ENCODE results near the gene HYDIN.

Gene HYDIN

GRCh38 chr16:71230122-71230845, at the start of gene HYDIN:
Gene HYDIN, minus strand, starts transcription at chr16:71230722. Its CDS starts 43,827 bp downstream, at chr16:71186895.
- DNase-seq, result peak in 52 of 56 donors; percentile 11 to 77 (median 51)

GRCh38 chr16:71276589-71277334, 46.2 kb upstream of the HYDIN start:
- DNase-seq, result no peak

GRCh38 chr16:71273384-71273783, 42.9 kb upstream of the HYDIN start:
- no peak for DNase-seq

- no peak for DNase-seq
Measured at GRCh38 chr16:71264299-71264698, 33.8 kb upstream of the HYDIN start.

- DNase-seq, result no peak
Measured at GRCh38 chr16:71263582-71263981, 33.1 kb upstream of the HYDIN start.

- no peak for DNase-seq
Measured at GRCh38 chr16:71262391-71262790, 31.9 kb upstream of the HYDIN start.

GRCh38 chr16:71260995-71261394, 30.5 kb upstream of the HYDIN start:
- DNase-seq, result no peak

- no peak for DNase-seq
Measured at GRCh38 chr16:71259086-71259485, 28.6 kb upstream of the HYDIN start.

GRCh38 chr16:71258372-71258771, 27.9 kb upstream of the HYDIN start:
- DNase-seq, result peak in 1 of 56 donors; percentile 5

GRCh38 chr16:71257768-71258167, 27.2 kb upstream of the HYDIN start:
- DNase-seq, result no peak

- peak in 29 of 56 donors; percentile 5 to 70 (median 32) for DNase-seq
Measured at GRCh38 chr16:71255721-71256120, 25.2 kb upstream of the HYDIN start.

GRCh38 chr16:71254832-71255525, 24.5 kb upstream of the HYDIN start:
- DNase-seq, result no peak

- no peak for DNase-seq
Measured at GRCh38 chr16:71250461-71251235, 20.1 kb upstream of the HYDIN start.

GRCh38 chr16:71249399-71249798, 18.9 kb upstream of the HYDIN start:
- peak in 2 of 56 donors; percentile 3 to 11 for DNase-seq

- DNase-seq, result no peak
Measured at GRCh38 chr16:71247478-71247877, 17.0 kb upstream of the HYDIN start.

- DNase-seq, result no peak
Measured at GRCh38 chr16:71246309-71246708, 15.8 kb upstream of the HYDIN start.

- no peak for DNase-seq
Measured at GRCh38 chr16:71244521-71244920, 14.0 kb upstream of the HYDIN start.

GRCh38 chr16:71242601-71243000, 12.1 kb upstream of the HYDIN start:
- no peak for DNase-seq

GRCh38 chr16:71242036-71242435, 11.5 kb upstream of the HYDIN start:
- no peak for DNase-seq

GRCh38 chr16:71229344-71229743, 1.2 kb downstream of the HYDIN start:
- no peak for DNase-seq
